GM19452 (cell line): ENCODE measurements around the gene EPB41L4A.
"Not testable (repeated sequence)": the region's sequence is repeated elsewhere in the genome, so short reads cannot be mapped to it uniquely, and the experiment has no call there.

Experiments
- ATAC-seq: cut with Tn5 transposase; IDR thresholded peaks from one replicate; pipeline ENCODE4 v1.9.1; 2021; ENCODE audit not compliant: unreplicated experiment

The EPB41L4A gene

GRCh38 chr5:112217843-112218579, 201.1 kb downstream of the EPB41L4A start:
- ATAC-seq = no peak

DNA sequence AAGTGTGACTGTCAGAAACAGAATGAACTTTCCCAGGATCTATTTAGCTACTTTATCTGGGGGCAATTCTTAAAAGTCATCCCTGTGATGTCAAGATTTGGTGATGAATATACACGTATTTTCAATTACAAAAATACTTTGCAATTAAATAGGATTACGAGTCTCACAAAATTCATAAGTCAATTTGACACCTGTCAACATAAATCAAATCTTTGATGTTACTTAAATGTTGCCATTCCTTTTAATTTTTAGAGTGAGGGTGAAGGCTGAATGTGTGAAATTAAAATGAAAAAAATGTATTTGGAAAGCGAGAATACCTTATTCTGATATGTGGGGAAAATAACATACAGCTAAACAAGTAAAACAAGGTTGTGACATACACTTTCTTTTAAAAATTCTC, 202.9 kb downstream of the EPB41L4A start:
- no peak for ATAC-seq

DNA sequence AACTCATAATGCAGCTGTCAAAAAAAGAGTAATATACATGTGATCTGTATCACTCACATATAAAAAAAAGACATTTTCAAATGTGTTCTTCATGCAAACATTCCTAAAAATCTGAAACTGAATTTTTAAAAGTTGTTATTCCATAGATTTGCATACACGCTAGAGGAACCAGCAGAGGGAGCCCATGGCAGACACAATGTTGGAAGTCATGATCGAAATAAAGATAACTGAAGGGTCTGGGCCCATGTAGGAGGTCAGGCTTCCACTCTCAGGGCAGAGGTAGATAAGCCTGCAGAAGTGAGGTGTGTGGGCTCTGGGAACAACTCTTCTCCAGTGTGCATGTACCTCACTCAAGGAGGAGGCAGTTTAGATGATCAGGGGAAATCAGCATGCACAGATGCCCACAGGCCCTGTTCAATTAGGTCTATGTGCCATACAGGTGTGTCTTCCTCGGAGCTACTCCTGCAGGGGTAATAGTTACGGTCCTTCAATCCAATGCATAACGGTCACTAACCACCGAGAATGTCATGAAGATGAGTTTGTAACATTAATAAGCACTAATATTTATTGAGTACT, 208.6 kb downstream of the EPB41L4A start:
- ATAC-seq = no peak

DNA sequence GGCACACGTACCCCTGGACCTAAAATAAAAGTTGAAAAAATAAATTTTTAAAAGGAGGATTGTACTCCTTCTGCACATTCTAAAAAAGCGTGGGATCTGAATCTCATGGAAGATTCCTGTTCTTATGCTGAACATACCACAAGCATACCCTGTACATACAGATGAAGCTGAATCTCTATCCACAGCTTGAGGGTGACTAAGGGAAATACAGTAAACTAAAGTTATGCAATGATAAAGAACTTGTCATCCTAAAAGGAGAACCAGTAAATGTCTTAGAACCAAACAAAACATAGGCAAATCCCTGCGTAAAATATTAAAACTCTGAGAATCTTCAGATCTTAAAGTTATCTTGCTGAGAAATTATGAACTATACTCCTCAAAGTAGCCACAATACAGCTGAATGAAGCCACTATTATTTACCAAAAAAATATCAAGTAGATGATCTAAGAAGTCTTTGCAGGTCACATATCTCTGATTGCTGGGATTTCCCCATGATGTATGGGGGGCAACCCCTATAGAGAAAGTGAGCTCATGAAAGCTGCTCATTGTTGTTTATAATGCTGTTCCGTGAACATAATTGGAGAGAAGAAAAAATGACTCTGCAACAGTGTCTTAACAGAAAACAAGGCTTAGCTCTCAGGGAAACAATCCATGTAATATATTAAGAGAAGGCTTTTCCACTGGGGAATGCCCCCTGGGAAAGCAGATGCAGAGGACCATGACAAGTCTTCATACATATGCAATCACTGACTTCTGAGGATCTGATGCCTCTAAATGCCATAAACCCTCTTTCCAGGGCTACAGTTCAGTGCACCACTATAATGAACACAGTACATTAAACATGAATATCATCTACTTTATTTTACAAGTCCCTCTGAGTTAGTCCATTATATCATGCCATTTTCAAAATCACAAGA, 210.1 kb downstream of the EPB41L4A start:
- ATAC-seq = no peak

DNA sequence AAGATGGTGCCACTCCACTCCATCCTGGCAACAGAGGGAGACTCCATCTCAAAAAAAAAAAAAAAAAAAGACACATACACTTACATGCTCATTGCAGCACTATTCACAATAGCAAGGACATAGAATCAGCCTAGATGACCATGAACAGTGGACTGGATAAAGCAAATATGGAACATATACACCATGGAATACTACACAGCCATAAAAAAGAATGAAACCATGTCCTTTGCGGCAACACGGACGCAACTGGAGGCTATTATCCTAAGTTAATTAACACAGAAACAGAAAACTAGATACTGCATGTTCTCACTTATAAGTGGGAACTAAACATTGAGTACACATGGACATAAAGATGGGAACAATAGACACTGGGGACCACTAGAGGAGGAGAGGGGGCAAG, 210.9 kb downstream of the EPB41L4A start:
- not testable (repeated sequence) for ATAC-seq

- ATAC-seq = no peak
These were observed 213.2 kb downstream of the EPB41L4A start for GRCh38 chr5:112205846-112206245.

GRCh38 chr5:112203229-112203628, 215.8 kb downstream of the EPB41L4A start:
- ATAC-seq = no peak

DNA sequence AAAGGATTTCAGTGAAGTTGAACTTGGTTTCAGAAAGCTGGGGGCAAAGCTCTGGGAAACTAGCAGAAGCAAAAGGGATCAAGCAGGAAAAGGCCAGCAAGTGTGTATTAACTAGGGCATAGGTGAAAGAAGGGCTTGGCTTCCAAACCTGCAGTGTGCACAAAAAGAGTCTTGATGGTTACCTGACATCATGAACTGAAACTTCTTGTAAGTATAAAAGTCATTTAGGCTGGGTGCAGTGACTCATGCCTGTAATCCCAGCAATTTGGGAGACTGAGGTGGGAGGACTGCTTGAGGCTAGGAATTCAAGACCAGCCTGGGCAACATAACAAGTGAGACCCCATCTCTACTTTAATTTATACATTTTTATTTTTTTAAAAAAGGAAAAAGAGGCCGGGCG, 216.4 kb downstream of the EPB41L4A start:
- no peak for ATAC-seq

GRCh38 chr5:112201141-112201540, 217.9 kb downstream of the EPB41L4A start:
- no peak for ATAC-seq

GRCh38 chr5:112200131-112200530, 218.9 kb downstream of the EPB41L4A start:
- no peak for ATAC-seq

DNA sequence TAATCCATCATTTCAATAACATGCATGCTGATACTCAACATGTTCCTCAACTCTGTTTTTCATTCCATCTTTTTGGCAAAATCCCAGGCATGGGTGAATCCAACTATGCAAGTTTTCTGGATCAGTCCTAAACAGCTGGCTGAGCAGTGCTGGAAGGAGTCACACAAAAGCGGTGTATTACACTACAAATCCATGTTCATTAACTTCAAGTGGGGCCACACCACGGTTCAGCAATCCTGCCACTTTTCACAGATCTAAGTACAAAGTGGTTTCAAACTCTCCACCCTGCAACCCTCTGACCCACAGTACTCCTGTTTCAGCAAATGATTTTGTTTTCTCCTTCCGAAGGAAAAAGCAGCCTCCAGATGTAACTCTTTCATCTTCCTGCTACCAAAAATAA, 222.5 kb downstream of the EPB41L4A start:
- ATAC-seq = no peak

DNA sequence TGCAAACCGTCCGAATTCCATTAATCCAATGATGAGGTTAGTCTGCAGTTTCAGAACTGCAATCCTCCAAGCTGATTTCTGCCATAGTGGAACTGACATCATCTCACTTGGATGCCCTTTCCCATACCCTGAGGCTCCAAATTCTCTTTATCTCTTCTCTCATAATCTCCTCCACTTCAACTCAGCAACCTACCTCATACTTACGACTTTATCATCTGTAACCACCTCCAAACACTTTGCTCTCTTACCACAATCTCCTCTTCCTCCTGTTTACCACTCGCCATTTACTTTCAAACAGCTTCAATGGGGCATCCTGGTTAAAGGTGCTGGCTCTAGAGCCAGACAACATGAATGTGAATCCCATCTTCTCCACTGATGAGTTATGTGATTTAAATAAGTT, 223.2 kb downstream of the EPB41L4A start:
- no peak for ATAC-seq

DNA sequence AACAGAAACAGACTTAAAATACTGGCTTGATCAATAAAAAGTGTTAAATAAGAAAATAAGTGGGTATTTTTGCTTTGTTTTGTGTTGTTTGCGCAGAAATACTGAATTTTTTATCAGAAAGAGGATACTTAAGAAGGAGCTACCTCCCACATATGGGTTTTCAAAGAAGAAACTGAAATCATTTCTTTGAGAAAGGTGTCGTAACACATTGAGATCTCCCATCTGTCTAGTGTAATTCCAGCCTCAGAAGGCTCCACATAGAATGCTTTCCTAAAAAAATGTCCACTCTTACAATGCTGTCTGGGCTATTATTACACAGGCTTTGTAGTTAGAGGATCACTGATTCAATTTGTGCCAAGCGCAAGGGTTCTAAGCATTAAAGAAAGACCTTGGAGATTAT, 226.2 kb downstream of the EPB41L4A start:
- ATAC-seq = no peak

DNA sequence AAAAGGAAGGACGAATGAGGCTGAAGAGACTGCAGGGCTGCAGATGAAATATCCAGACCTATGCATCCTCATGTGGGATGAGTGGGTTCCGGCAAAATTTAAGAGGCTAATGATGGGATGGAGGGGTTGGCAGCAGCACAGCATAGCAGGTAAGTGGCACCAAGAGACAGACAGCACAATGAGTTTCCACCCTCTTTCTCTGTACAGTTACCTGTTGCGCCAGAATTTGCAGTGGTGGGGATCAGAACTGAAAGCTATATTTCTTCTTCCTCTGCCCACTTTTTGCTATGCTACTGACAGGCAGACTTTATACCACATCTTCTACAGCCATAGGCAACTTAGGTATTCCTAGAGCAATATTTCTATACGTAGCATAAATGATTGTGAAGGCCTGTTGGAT, 227.0 kb downstream of the EPB41L4A start:
- no peak for ATAC-seq

DNA sequence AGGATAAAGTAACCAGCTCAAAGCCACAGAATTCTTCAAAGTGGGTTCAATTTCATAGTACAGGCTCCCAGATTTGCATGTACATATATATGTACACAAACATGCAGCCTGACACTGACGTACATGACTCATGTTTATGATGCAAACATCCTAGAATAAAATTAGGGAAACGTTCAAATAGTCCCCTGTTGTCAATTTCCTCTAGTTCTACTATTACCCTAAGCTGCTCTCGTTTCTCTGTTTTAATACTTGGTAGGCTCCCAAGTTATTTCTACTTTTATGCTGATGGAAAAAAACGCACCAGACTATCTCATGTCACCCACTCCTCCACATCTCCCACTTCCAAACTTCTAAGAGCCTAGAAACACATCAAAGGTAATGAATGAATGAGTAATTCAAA, 229.7 kb downstream of the EPB41L4A start:
- ATAC-seq = no peak

DNA sequence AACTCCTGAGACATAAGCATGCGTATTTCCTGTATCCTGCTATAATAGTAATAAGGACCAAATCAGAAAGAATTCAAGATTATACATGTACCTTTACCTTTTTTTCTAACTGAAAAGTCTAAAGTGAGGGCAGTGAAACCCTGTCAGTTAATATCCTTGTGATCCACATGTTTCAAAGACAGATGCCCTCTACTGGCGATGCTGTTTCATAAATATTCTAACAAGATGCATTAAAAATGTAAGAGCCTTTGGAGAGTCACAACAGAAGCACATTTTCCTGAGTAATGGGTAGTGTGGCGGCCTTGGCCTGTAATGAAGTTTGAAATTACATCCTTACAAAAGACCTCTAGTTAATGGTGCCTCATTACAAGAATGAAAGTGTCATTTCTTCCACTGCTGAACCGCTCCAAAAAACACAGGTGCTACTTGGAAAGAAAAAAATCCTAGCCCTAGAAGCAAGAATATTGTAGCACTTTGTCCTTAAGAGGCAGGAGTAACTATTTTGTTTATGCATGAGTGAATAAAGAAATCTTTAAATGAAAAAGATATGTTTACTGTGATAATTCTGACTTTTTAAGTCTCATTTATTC, 232.6 kb downstream of the EPB41L4A start:
- ATAC-seq = no peak

- ATAC-seq = no peak
These were observed 235.2 kb downstream of the EPB41L4A start for GRCh38 chr5:112183874-112184273.

DNA sequence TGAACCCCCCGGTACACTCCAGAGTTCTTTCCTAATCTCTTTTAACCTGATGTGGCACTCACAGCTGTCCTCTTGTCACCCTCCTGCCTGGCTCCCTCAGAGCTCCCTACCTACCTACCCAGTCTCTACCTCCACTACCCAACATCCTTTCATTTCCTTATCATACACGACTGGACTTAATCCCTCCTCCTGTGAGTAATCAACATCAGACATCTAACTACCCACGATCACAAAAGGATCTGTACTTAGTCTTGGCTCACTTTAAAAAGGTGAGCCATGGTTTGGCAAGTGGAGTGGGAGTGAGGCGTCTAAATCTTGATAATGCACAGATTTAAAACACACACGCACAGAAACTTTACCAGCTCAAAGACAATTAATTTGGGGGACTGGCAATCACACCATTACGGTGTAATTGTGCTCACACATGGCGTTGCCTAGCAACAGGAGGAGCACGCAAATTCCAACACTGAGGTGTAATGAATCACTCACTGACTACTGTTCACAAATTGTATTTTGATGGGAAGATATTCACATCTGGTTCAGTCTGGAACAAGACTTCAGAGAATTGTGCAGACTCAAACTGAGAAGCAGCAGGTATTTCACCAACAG, 235.9 kb downstream of the EPB41L4A start:
- ATAC-seq = no peak

DNA sequence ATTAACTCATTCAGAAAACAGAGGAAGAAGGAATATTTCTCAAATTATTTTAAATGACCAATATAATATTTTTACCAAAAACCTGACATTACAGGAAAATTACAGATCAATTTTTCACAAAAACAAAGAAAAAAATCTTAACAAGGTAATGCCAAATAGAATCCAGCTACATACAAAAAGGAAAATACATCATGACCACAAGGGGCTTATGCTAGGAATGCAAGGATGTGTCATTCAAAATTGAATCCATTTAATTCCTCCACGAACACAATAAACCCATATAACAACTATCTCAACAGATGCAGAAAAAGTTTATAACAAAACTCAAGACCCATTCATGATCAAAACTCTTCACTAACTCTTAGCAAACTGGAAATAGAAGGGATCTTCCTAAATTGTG, 239.8 kb downstream of the EPB41L4A start:
- no peak for ATAC-seq

- peak; percentile 88 for ATAC-seq
These were observed 244.0 kb downstream of the EPB41L4A start for GRCh38 chr5:112174959-112175594.
